NCI-H128 (cell line): ENCODE results near the gene TCP11L2.

Source experiments
- DNase-seq: peaks from one replicate; lab custom pipeline; 2025; ENCODE audit not compliant: unreplicated experiment; lab: John Stamatoyannopoulos, UW

Gene TCP11L2

GRCh38 chr12:106392759-106393158 is 90.2 kb downstream of the TCP11L2 start:
- DNase-seq = no peak
